Endothelial cell of hepatic sinusoid (primary cell): ENCODE results near the gene NTM.

Experiments used
- in situ Hi-C: cut with HindIII; loops from 2 replicates; pipeline ENCODE4 v1.10.0; 2017; ENCODE audit warnings: low sequenced_read_pairs

NTM gene

DNA sequence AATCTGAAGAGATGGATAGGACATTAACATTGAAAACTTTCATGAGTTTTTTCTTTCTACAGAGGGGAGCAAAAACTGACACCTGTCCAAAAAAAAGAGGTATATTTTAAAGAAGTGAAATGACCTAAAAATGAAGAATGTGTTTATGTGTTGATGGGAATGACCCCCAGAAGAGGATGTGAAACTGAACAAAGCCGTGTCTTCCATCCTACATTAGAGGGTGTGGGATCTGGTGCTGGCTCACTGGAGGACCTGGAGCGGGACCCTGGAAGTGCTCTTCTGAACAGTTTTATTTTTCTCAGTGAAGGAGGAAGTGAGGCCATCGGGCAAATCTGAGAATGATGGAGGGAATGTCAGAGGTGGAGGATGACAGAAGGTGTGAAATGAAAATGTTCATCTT, 470.1 kb downstream of the NTM start:
- in situ Hi-C loops = no loop called here

DNA sequence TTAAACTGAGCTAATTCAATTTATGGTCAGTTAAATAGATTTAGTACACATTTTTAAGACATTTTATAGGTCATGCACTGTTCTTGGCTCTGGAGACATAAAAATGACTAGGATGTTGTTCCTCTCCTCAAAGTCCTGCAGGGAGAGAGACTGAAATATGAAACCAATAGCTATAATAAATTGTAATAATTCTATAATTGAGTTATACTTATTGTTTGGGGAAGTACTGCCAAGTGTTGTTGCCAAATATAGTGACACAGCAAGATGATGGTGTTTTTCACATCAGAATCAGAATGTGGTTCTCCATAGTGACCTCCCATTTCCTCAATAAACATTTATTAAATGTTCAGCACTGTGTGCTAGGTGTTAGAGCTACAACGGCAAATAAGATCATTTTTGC, 470.6 kb downstream of the NTM start:
- in situ Hi-C loops = no loop called here

DNA sequence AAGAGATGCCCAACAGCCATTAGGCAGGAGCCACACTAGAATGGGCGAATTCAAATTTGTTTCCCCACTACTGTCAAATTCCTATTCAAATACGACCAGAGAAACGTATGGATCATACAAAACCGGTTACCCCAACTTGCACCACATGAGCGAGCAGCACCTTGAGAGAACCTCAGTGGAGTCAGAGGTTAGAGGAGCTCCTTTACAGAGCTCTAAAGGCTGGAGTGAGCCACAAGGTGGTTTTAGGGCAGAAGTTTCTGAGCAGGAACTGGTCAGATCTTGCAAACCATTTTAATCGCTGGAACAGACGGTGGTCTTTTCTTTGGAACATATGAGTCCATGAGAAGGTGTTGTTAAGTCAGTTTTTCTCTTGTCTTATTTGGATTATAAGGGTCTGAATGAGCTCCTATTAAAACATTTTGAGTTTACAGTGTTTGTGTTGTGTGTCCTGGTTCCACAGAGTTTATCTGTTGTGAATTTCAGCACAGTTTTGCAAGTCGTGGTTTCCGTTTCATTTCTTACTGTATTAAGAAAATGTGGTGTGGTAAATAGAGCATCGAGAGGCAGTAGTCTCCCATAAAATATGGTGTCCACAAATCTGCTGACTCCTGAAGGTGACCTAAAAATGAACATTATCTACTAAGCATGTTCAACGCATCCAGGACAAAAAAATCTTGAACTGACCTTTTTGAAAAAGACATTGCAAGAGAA, 471.7 kb downstream of the NTM start:
- in situ Hi-C loops = no loop called here

DNA sequence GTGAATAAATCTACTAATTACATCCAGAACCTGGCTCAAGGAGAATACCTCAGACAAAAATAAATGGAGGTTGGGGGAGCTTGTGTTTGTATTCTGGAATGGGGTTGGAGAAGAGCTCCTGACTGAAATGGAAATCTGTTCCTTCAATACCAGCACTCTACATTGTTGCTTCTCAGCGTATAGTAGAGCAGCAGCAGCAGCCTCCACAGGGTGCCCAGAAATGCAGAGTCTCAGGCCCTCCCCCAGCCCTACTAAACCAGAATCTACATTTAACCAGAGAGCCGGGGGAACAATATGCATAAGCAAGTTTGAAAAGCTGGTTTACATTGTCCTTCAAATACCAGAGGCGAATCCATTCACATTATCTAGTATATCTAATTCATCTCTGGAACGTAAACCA, 474.8 kb downstream of the NTM start:
- in situ Hi-C loops = no loop called here

DNA sequence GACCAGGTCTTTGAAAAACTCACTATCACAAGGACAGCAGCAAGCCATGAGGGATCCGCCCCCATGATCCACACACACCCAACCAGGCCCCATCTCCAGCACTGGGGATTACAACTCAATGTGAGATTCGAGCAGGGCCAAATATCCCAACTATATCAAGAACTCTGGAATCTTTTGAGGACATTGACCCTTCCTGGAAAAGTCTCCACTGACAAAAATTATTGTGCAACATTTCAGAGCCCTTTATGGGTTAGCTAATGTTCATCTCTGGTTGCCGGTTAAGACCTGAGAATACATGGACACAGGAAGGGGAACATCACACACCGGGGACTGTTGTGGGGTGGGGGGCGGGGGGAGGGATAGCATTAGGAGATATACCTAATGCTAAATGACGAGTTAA, 479.1 kb downstream of the NTM start:
- in situ Hi-C loops = no loop called here

DNA sequence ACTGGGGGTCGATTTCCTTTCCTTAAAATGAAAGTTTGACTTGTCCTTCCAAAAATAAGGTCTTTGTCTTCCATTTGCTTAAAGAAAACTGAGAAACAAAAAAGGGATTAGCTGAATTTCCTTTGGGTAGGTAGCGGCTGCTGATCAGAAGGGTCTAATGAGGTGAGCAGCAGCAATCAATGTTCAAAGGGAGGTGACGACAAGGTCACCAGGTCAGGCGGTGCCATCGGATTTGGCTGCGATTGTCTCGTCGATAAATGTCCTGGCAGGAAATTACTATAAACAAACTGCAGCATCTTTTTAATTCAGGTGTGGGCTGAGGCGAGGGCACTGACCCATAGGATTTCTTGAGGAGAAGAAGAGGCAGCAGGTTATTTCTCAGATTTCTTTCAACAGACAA, 480.1 kb downstream of the NTM start:
- in situ Hi-C loops = no loop called here

DNA sequence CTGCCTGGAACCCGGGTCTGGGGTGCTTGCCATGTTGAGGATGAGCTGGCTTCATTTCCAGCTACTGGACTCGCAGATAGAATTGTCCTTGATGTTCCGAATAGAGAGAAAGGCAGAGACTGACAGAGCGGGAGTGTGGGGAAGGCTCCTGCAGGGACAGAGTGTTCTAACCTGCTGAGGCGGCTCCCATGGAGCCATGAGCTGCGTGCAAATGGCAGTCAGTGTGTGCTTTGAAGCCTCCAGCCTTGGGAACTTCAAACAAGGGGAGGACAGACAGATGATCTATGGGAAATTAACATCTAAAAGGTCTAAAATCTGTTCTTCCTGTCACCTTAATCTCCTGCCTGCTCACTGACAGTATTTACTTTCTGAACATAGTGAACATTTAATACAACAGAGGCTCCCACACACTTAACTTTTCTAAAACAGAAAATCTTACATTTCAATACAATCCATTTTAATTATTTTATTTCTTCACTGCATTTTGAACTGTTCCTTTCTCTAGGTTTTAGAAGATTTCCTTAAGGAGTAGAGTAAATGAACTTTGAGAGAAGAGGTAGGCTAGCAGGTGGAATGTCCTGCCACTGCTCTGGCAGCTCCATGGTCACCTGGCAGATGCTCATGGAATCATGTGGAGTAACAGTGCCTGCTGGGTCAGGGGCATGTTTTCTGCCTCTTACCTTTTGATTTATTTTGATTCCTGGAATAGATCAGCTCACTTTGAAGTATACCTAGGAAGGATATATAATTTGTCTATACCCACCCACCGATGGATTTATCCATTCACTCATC, 481.7 kb downstream of the NTM start:
- in situ Hi-C loops = no loop called here

DNA sequence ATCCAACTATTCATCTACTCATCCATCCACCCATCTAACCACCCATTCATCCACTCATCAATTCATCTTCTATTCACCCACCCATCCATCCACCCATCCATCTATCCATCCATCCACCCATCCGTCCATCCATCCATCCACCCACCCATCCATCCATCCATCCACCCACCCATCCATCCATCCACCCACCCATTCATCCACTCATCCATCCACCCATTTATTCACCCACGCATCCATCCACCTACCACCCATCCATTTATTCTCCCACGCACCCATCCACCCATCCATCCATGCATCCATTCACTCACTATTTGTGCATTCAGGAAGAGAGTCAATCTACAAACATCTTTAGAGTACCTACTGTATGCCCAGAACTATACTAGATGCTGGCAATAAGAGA, 482.3 kb downstream of the NTM start:
- in situ Hi-C loops = no loop called here

DNA sequence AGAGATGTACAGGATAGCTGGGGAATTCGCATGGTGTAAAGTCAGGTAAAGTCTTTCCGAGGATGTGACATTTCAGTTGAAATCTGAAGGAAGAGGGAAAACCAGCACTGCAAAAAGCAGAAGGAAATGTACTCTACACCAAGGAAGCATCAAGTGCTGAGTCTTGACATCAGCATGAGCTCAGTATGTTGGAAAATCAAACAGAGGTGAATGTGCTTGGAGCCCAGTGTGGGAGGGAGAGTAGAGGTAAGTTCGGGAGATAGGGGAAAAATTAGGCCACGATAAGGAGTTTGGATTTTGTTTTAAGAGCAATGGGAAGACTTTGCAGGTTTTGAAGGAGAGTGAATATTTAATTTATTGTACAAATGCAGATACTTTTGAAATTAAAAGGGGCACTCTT, 484.0 kb downstream of the NTM start:
- in situ Hi-C loops = no loop called here

DNA sequence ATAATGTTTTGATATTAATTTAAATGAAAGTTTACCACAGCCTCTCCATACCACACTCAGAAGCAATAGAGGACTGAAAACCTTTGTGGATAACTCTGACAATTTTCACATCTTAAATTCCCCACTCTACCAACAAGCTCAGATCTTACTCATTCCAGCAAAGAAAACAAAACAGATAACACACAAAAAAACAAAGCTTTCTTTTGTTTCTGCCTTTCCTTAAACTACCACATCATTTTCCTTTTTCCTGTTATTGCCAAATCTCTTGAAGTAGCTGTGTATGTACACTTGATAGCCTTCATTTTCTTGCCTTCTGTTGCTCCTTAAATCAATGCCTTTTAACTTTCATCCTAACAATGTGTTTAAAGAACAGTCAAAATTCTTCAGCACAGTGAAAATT, 484.9 kb downstream of the NTM start:
- in situ Hi-C loops = loop anchor here (5.0 kb wide), 2 partner anchors 38 to 98 kb away; no protein-coding TSS in a partner anchor

DNA sequence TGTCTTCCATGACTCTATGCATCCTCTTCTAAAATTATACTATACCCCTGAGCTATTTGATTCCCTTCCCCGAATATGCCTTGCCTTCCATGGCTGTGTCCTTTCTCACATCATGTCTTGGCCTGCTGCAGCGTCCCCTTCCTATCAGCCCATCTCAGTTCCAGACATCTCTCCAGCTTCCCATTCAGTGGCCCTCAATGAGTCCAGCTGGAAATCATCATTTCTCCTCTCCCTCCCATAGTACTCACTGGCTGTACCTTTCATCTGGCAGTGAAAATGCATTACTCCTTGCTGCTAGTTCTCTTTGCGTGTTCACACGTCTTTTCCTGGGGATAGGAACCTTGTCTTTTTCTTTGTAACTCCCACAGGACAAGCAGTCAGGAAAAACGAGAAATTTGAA, 486.8 kb downstream of the NTM start:
- in situ Hi-C loops = loop anchor here (5.0 kb wide), 2 partner anchors 40 to 100 kb away; no protein-coding TSS in a partner anchor

DNA sequence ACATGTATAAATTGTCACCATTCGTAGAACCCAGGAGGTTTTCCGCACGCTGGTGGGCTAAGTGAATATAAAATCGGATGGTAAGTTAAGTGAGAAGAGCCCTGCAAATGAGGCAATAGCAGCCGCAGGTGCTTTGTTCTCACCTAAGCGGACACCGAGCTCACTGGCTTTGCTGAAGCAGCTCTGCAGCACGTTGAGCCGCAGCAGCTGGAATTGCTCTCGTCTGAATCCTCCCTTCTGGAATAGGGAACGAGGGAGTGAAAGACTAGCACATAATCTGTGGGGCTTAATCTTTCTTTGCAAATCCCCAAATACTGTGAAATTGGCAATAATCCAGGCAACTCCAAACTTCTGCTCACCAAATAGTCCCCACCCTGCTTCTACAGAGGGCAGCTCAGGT, 488.1 kb downstream of the NTM start:
- in situ Hi-C loops = loop anchor here (5.0 kb wide), 2 partner anchors 41 to 101 kb away; no protein-coding TSS in a partner anchor

DNA sequence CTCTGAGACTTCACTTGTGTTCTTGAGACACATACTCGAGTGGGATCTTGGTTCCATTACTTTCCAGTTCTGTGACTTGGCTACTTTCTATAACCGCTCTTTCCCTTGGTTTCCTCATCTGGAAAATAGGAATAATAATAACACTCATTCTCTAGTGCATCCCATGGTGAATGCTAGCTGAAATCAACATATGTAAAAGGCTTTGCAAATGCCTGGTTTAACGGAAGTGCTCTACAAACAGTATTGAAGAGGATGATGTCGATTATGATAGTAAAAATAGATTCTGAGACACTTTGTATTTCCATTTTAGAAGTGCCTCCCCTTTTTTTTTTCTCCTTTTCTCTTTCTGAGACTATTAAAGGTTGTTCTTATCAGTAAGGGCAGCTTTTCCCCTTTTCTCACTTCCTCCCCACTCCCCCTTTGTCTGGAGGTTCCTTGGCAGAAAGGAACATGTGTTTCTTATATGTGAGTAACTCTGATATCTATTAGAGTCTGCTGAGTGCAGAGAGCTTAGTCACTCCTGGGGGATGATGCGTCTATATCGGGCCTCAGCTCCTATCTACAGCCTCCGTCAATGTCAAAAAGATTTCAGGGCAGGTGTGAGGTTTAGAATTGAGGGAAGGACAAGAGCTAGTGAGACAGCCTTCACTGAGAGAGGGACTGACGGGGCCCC, 489.3 kb downstream of the NTM start:
- in situ Hi-C loops = loop anchor here (5.0 kb wide), 2 partner anchors 42 to 102 kb away; no protein-coding TSS in a partner anchor

DNA sequence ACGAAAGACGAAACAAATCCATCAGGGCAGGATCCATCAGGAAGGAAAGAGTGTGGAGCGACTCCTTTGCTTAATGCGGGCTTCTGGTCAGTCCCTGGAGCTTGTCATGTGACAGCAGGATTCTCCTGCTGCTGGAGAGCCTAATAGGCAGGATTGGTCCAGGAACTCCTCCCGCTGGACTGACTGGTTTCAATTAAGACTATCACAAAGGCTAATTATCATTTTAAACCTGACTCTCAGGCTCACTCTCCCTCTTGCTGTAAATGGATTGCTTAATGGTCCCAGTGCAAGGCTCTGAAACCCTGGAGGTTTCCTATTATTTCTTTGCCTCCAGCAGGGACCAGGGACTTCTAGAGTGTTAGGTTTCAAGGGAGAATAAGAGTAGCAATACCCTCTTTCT, 493.8 kb downstream of the NTM start:
- in situ Hi-C loops = no loop called here

DNA sequence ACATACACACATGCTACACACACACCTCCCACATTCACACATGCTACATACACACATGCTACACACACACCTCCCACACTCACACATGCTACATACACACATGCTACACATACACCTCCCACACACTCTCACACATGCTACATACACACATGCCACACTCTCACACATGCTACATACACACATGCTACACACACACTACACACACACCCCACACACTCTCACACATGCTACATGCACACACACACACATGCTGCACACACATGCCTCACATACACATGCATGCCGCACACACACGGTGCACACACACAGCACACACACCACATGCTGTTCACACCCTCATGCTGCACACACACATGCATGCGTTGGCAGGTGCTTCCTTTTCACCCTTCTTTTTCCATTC, 495.4 kb downstream of the NTM start:
- in situ Hi-C loops = no loop called here

DNA sequence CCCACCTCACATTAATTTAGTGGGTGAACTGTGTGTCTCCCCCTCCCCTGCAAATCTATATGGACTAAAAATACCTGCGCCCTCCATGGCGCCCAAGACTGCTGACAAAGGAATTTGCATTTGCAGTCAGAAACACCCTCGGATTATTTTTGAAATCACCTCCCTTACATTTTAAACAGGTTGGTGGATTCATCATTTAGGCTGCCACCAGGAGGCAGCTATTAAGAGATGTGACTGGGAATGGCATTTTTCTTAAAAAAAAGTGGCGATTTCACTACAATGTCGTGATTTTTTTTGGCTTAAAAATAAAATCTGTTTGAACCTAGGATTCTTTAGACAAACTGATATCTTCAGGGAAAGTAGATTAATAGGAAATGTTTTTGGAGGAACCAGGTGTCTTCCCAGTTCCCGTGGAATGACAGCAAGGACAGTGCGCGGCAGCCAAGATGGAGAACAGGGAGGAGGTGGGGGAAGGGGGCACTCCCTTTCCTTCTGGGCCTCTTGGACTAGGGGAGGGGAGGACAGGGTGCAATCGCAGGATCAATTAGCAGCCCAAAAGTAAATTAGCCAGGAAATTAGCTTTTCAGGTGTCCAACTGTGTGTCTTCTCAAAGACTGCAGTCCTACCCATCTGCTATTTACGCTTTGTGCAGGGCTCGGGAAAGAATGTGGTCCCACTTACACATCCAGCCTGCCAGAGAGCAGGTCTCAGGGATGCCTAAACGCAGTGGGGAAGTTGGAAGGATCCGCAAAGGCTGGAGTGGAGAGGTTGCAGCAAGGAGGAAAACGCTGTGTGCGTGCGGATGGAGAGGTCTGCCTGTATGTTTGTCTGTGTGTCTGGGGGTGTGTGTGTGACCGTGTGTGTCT, 496.4 kb downstream of the NTM start:
- in situ Hi-C loops = no loop called here

DNA sequence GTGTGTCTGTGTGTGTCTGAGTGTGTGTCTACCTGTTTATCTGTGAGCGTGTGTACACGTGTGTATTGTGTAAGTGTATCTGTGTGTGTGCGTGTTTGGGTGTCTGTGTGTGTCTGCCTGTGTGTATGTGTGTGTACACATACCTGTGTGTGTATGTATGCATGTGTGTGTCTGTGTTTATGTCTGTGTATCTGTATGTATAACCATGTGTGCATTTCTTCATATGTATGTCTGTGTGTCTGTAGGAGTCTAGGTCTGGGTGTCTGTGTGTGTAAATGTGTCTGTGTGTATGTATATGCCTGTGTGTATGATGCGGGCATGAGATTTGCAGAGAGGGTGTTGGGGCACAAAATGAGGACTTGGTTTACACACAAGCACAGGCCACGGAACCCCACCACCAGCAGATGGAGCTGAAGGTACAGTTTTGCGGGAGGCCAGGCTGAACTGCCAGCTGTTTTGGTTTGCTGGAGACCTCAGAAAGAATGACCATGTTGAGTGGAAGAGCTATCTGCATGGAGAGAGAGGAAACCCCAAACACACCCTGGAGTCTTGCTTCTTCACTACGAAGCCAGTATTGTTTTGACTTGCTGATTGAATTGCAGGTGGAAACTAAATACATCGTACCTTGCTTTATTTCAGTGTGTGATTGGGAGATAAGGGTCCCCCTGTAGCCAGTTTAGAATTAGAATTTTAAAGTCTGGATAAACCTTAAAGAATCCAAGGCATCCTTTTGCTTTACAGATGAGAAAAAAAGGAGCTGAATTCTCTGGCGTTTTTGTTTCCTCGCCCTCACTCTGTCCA, 497.2 kb downstream of the NTM start:
- in situ Hi-C loops = no loop called here

DNA sequence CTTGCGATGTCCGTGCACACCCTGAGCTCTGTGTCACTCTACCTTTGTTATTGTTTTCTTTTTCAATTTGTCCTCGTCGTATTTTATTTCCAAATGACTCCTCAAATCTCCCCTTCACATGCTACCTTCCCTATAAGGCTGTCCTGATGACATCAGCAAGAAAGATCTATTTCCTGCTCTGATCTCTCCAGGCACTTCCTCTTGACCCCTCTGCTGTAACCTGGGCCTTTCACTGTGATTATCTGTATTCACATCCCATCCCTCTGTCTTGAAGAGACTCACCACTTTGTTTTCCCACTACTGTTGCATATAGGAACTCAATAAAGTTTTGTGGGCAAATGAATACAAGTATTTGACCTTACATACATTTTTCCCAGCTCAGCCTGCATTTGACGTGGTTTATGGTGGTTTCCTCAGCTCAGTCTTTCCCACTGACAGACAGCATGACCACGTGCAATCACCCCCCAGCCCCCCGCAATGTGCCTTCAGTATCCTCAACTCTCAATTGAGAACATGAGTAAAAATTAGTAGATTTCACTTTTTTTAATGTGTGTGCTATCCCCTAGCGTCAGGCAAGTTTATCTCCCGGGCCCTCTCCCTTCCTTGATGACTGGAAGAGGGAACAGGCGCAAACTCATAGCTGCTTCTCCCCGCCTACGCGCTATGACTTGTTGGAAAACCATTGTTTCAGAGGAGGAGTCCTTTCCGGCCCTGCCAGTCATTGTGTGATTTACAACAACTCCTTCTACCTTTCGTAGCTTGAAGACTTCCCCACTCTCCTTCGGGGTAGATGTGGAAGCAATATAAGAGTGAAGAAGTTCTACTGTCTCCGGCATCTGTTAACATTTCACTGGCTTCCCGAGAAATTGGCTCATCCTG, 498.5 kb downstream of the NTM start:
- in situ Hi-C loops = no loop called here

DNA sequence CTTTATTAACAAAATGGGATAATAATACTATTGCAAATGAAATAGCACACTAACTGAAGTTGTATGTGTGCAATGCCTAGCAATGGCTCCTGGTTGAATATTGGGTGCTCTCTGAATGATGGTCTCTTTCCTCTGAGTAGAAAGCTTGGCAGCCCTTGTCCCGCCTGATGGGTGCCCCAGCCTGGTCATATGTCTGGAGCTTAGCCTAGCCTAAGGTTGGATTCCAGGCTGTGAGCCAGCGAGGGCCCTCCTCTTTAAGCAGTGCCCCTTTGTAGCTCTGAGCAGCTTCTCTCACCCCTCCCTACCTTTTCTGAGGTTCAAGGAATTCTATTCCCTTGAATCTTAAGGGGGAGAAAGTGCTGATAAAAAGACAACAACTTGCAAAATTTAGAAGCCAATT, 499.9 kb downstream of the NTM start:
- in situ Hi-C loops = loop anchor here (5.0 kb wide), 1 partner anchor 37 kb away; no protein-coding TSS in a partner anchor
